Body of pancreas (tissue), 4 donors: ENCODE measurements around the gene CSMD2. TPM values are rescaled to one million over a fixed set of nuclear protein-coding genes. Genes with fewer than 3 reads are reported as not detected.

Experiments used
- ATAC-seq: fragments of 150-250 bp; one replicate; pipeline ENCODE4 v1.9.1; 2016
- DNase-seq, 4 donors: peaks; one replicate each; pipeline ENCODE4 v3.0.0-alpha.2; 2019
- H3K27ac ChIP-seq, 4 donors: fragments of 200-600 bp; sonication (generic); 1 replicate in 3 of 4; 2 replicates in 1 of 4; pipeline versions ENCODE4 v1.5.1 to v1.6.1; 2016 to 2019; ENCODE audit warnings: mild to moderate bottlenecking in 1 of 4, mixed read lengths in 1 of 4, moderate library complexity in 1 of 4
- H3K27me3 ChIP-seq, 2 donors: fragments of 200-600 bp; sonication (generic); one replicate each; pipeline ENCODE4 v1.6.0; 2016; ENCODE audit warnings: mild to moderate bottlenecking in 1 of 2
- H3K36me3 ChIP-seq, 2 donors: fragments of 200-600 bp; sonication (generic); replicated peaks in 1 of 2; 2 replicates each; pipeline ENCODE4 v1.5.1; 2016; ENCODE audit warnings: low read depth in 2 of 2; ENCODE audit not compliant: insufficient read depth in 1 of 2
- H3K4me1 ChIP-seq: fragments of 200-600 bp; sonication (generic); one replicate; pipeline ENCODE4 v1.6.0; 2016
- H3K4me3 ChIP-seq, 2 donors: fragments of 200-600 bp; sonication (generic); 1 replicate in 1 of 2; 2 replicates in 1 of 2; pipeline ENCODE4 v1.5.1; 2016 to 2019
- H3K9me3 ChIP-seq, 3 donors: fragments of 200-600 bp; sonication (generic); 1 replicate in 2 of 3; 2 replicates in 1 of 3; pipeline ENCODE4 v1.5.1; 2016
- CTCF ChIP-seq, 7 experiments: fragments of 450-650 bp in 4 of 7; fragments of 200-600 bp in 3 of 7; sonication (generic) in 3 of 7; IDR thresholded peaks; one replicate each; pipeline ENCODE4 v1.5.1; 2016 to 2019; ENCODE audit warnings: antibody characterized with exemption in 7 of 7
- POLR2A ChIP-seq, 3 donors: fragments of 450-650 bp; IDR thresholded peaks; one replicate each; pipeline ENCODE4 v1.6.1; 2016; ENCODE audit warnings: antibody characterized with exemption in 3 of 3, mild to moderate bottlenecking in 2 of 3
- WGBS, 2 donors: methylation state at CpG; one replicate each; pipeline ENCODE4 v1.1.5; 2017; 5-methylcytosine and 5-hydroxymethylcytosine counted together
- intact Hi-C: fragments of 100-400 bp; cut with DNase I; formaldehyde crosslinking; loops from one replicate; pipeline ENCODE4 v1.15.1; 2023
- total RNA-seq, 2 donors: library from RNA; depleted of rRNA; stranded (reverse); fragments of >200 nt; gene quantifications; one replicate each; pipeline ENCODE4 v1.1.0, GENCODE V29; 2016

CSMD2 gene
- total RNA-seq, 2 donors from 2014 or later = 0.26 to 0.33 TPM

DNA sequence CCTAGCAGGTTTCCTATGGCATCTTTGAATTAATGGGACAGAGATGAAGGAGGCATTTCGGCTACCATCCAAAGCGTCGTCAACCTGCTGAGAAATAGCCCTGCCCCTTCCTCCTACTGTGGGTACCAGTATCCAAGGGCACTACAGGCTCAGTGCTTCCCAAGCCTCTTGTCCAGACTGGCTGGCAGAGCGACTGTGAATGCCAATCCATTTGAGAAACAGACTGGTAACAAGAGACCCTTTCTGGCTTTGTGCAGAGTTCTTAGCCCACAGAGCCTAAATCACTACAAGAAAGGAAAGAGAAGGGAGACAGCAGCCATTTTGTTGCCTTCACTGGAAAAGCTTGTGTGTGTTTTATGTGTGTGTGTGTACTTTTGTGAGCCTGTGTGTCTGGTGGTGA is 185.7 kb downstream of the CSMD2 start:
- no peak for TF ChIP-seq CTCF (IDR thresholded peaks at IDR 0.05)
- TF ChIP-seq POLR2A (IDR thresholded peaks at IDR 0.05) = no peak
- ATAC-seq = no peak
- Histone ChIP-seq H3K9me3 (no peaks in the 10 kb centered on the region), H3K4me1 (no peaks in the 10 kb centered on the region), H3K4me3 (no peak overlapping the region), H3K36me3 (no peaks in the 10 kb centered on the region), H3K27me3 (no peaks in the 10 kb centered on the region), H3K27ac (no peak overlapping the region)
- intact Hi-C loops = no loop called here
- WGBS, 2 donors = 58 to 67% methylated on average over 4 of the region's 4 CpGs
- no peak for DNase-seq

GRCh38 chr1:33975961-33976360 is 189.1 kb downstream of the CSMD2 start:
- H3K4me1 ChIP-seq = no peaks in the 10 kb centered on the region
- intact Hi-C loops = no loop called here
- no peaks in the 10 kb centered on the region for H3K36me3 ChIP-seq
- no peaks in the 10 kb centered on the region for H3K9me3 ChIP-seq
- ATAC-seq = no peak
- 86 to 87% methylated on average over 3 of the region's 3 CpGs for WGBS, 2 donors
- H3K27me3 ChIP-seq = no peaks in the 10 kb centered on the region
- no peak for DNase-seq
- H3K27ac ChIP-seq = no peak overlapping the region
- TF ChIP-seq CTCF (IDR thresholded peaks at IDR 0.05) (no peak), POLR2A (IDR thresholded peaks at IDR 0.05) (no peak)
- H3K4me3 ChIP-seq = no peak overlapping the region

- WGBS, 2 donors = 48 to 51% methylated on average over 8 of the region's 8 CpGs
- intact Hi-C loops = no loop called here
- ATAC-seq = no peak
Observed at GRCh38 chr1:33973799-33974545, 191.1 kb downstream of the CSMD2 start.

DNA sequence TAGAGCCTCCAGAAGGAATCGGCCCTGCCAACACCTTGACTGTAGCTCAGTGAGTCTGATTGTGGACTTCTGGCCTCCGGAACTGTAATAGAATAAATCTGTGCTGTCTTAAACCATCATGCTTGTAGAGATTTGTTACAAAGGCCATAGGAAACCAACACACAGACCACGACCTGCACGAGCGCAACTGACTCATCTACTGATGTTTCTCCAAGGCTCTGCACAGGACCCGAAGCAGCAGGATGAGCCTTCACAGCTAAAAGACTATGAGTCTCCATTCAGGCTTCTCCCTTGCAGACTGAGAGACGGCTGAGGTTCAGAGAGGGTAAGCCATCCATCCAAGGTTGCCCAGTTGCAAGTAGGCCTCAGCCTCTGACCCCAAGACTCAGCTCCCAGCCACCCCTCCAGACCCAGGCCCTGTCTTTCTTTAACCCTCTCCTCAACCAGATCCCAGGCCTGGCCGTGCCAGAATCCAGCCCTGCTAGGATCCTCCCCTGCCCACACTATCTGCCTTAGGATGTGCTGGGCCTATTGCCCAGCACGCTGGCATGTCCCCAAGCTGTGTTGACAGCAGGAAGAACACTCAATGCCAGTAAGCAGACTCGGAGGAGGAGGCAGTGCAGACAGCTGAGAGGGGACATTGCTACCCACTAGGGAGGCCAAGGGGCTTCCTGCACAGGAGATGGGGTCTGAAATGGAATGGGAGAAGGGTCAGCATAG is 192.2 kb downstream of the CSMD2 start:
- TF ChIP-seq POLR2A (IDR thresholded peaks at IDR 0.05) = no peak
- TF ChIP-seq CTCF (IDR thresholded peaks at IDR 0.05) = no peak
- Histone ChIP-seq H3K36me3 (no peaks in the 10 kb centered on the region), H3K4me1 (no peaks in the 10 kb centered on the region), H3K9me3 (no peaks in the 10 kb centered on the region), H3K27ac (no peak overlapping the region), H3K4me3 (no peak overlapping the region), H3K27me3 (no peaks in the 10 kb centered on the region)
- 57 to 59% methylated on average over 10 of the region's 10 CpGs for WGBS, 2 donors
- DNase-seq (no peak), ATAC-seq (peak; percentile 15)
- intact Hi-C loops = no loop called here

More at GRCh38 chr1:33973799-33974545, 191.1 kb downstream of the CSMD2 start:
- H3K4me1 ChIP-seq = no peaks in the 10 kb centered on the region
- no peaks in the 10 kb centered on the region for H3K9me3 ChIP-seq
- H3K4me3 ChIP-seq = no peak overlapping the region
- DNase-seq = peak in 1 of 4 donors; percentile 14
- no peaks in the 10 kb centered on the region for H3K27me3 ChIP-seq
- TF ChIP-seq POLR2A (IDR thresholded peaks at IDR 0.05) (no peak), CTCF (IDR thresholded peaks at IDR 0.05) (no peak)
- H3K27ac ChIP-seq = no peak overlapping the region
- H3K36me3 ChIP-seq = no peaks in the 10 kb centered on the region
